ENCODE measurements around the gene USP9X.
A peak's percentile ranks its signal among the peaks of the same experiment; 100 is the strongest.

The USP9X gene

GRCh38 chrX:41066391-41066790 is 18.9 kb upstream of the USP9X start:
- no peak for FAIRE-seq
- no peak for TF ChIP-seq POLR2A (IDR thresholded peaks at IDR 0.05; ENCODE audit: low read depth, low read length)
- no peak for DNase-seq (ENCODE audit: insufficient read length, low spot score)

DNA sequence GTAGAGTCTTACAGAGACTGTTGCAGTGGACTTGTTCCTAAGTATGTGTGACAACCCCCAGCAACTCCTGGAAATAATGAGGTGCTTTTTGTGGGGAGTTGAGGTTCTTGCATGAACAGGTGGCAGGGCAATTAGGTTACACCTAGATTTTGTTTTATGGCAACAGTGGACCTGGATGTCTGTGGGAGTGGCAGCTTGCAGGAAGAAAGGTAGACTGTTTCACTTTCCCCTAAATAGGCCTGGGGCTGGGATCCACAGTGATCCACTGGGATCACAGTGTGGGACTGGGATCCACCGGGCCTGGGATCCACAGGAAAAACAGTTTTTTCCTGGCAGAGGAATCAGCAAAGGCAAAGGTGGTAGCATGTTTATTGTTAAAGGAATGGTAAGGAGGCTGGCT is 18.3 kb upstream of the USP9X start:
- no peak for DNase-seq (ENCODE audit: insufficient read length, low spot score)
- no peak for TF ChIP-seq POLR2A (IDR thresholded peaks at IDR 0.05; ENCODE audit: low read depth, low read length)
- FAIRE-seq: no peak

- FAIRE-seq (no peak), DNase-seq (ENCODE audit: insufficient read length, low spot score) (no peak)
- TF ChIP-seq POLR2A (IDR thresholded peaks at IDR 0.05; ENCODE audit: low read depth, low read length): no peak
These were observed 17.5 kb upstream of the USP9X start for GRCh38 chrX:41067721-41068120.

DNA sequence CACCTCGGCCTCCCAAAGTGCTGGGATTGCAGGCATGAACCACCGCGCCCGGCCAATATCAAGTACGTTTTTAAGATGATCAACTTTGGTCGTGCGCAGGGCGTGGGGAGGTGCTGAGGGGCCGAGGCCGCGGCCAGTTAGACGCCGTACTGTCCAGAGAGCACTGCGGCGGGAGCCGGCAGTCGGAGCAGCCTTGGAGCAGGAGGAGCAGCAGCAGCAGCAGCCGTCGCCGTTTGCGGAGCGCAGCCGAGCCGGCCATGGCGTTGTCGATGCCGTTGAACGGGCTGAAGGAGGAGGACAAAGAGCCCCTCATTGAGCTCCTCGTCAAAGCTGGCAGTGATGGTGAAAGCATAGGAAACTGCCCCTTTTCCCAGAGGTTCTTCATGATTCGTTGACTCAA is 8.5 kb upstream of the USP9X start:
- DNase-seq (ENCODE audit: insufficient read length, low spot score) (no peak), FAIRE-seq (no peak)
- no peak for TF ChIP-seq POLR2A (IDR thresholded peaks at IDR 0.05; ENCODE audit: low read depth, low read length)

- no peak for TF ChIP-seq POLR2A (IDR thresholded peaks at IDR 0.05; ENCODE audit: low read depth, low read length)
- DNase-seq (ENCODE audit: insufficient read length, low spot score): no peak
- FAIRE-seq: no peak
These were observed 3.4 kb upstream of the USP9X start for GRCh38 chrX:41081821-41082220.

GRCh38 chrX:41082783-41083182 is 2.5 kb upstream of the USP9X start:
- TF ChIP-seq POLR2A (IDR thresholded peaks at IDR 0.05; ENCODE audit: low read depth, low read length): no peak
- no peak for DNase-seq (ENCODE audit: insufficient read length, low spot score)
- no peak for FAIRE-seq

GRCh38 chrX:41084044-41084892 is 977 bp upstream of the USP9X start:
- TF ChIP-seq POLR2A (IDR thresholded peaks at IDR 0.05; ENCODE audit: low read depth, low read length): peak; percentile 67
- DNase-seq (ENCODE audit: insufficient read length, low spot score): peak; percentile 49

GRCh38 chrX:41085512-41085877 is 250 bp downstream of the USP9X start:
- FAIRE-seq (no peak), DNase-seq (ENCODE audit: insufficient read length, low spot score) (no peak)
- peak; percentile 32; the same call in 1 of the 2 replicates for TF ChIP-seq POLR2A (IDR thresholded peaks at IDR 0.05; ENCODE audit: low read depth, low read length)

More at GRCh38 chrX:41084044-41084892, 977 bp upstream of the USP9X start:
- FAIRE-seq: no peak

- no peak for TF ChIP-seq POLR2A (IDR thresholded peaks at IDR 0.05; ENCODE audit: low read depth, low read length)
- no peak for FAIRE-seq
- no peak for DNase-seq (ENCODE audit: insufficient read length, low spot score)
These were observed 807 bp downstream of the USP9X start for GRCh38 chrX:41085878-41086626.

DNA sequence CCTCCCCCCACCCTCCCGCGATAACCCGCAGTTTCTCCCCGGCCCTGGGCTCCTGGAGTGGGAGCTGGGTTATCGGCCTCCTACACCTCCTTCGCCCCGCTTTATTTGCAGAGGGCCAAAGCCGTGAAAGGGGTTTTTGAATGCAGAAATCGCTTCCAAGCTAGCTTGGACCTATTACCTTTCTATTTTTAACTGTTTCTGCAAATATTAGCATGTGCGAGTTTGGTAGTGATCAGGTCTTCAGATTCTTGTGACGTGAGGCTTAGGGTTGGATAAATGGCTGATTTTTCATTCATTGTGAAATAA is 1.3 kb downstream of the USP9X start:
- TF ChIP-seq POLR2A (IDR thresholded peaks at IDR 0.05; ENCODE audit: low read depth, low read length): no peak
- FAIRE-seq (no peak), DNase-seq (ENCODE audit: insufficient read length, low spot score) (no peak)

- TF ChIP-seq POLR2A (IDR thresholded peaks at IDR 0.05; ENCODE audit: low read depth, low read length): no peak
- no peak for DNase-seq (ENCODE audit: insufficient read length, low spot score)
- no peak for FAIRE-seq
These were observed 2.0 kb downstream of the USP9X start for GRCh38 chrX:41087201-41087600.

DNA sequence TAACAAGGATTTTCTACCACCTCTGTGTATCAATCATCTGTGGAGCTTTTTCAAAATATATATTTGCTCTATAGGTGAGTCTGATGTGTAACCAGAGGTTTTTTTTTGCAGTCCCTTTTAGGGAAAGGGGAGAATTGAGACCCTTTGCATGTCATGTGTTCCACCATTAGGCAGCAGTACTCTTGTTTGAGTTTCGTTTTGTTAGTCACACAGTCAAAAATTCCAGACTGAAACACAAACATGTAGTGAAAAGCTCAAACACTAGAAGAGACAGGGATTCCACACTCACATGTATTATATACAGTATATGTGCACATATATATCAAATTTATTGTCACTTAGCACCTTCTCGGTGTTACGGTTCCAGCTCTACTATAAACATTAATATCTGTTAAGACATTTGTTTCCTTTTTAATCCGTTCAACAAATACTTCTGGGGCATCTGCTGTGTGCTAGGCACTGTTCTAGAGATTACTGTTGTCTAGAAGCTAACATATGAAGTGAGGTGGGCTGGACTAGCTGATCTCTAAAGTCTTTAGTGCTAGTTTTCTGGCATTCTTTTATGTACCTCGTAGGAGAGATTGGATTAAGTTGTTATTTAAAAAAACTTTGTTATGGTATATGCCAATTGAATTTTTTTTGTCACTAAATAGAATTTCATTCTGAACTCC is 5.5 kb downstream of the USP9X start:
- no peak for DNase-seq (ENCODE audit: insufficient read length, low spot score)
- no peak for FAIRE-seq
- TF ChIP-seq POLR2A (IDR thresholded peaks at IDR 0.05; ENCODE audit: low read depth, low read length): no peak

- no peak for TF ChIP-seq POLR2A (IDR thresholded peaks at IDR 0.05; ENCODE audit: low read depth, low read length)
- no peak for FAIRE-seq
- DNase-seq (ENCODE audit: insufficient read length, low spot score): no peak
These were observed 7.5 kb downstream of the USP9X start for GRCh38 chrX:41092776-41093175.

DNA sequence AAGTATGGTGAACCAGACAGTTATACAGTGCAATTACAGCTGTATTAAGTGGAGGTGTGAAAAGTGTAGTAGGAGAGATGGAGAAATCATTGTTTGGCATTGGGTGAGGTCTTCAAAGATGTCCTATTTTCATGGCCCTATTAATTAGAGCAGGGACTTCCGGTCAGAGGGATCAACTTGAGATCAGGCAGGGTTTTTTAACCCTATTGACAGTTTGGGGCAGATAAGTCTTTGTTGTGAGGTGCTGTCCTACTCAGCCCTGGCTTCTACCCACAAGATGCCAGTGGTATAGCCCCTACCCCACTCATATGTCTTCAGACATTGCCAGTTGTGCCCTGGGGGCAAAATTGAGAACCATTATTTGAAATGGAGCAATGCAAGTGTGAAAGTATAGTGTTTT is 9.9 kb downstream of the USP9X start:
- FAIRE-seq (no peak), DNase-seq (ENCODE audit: insufficient read length, low spot score) (no peak)
- TF ChIP-seq POLR2A (IDR thresholded peaks at IDR 0.05; ENCODE audit: low read depth, low read length): no peak

Data from H54 (cell line).